Measurements from ENCODE around the gene MYH9.
"Not testable (repeated sequence)": the region's sequence is repeated elsewhere in the genome, so short reads cannot be mapped to it uniquely, and the experiment has no call there.

Gene MYH9

DNA sequence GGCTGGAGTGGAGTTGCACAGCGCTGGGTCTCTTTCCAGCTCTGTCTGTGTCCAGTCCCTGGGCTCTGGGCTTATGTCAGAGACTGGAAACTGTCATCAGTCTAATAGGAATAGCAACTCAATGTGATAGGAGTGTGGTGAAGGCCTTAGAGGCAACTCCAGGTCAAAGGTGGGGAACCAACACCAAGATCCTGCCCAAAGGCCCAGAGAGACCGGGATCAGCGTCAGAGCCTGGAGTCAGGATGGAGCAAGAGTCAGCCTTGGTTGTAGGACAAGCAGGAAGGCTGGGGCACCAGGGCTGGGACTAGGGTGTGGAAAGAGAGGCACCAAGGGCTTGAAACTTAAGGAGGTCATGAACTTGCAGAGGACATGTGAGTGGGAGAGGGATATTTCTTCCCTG, 125.5 kb downstream of the MYH9 start:
- not testable (repeated sequence) for FAIRE-seq

DNA sequence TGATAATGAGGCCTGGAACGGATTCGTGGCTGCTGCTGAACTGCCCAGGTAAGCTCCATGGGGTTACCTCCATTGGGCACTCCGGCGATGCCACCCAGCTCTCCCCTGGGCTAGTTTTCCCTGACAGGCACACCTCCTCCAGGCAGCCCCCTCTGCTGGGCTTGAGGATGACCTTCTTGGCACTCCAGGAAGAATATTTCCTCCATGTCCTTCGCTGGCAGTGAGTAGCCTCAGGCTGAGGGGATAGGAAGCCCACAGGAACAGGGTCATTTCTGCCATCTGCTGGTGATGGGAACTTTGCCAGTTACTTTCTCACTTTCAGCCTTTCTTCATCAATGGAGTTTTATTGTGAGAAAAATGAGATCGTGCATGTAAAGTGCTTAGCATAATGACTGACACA, 126.1 kb downstream of the MYH9 start:
- not testable (repeated sequence) for FAIRE-seq

- no peak for FAIRE-seq
Measured at GRCh38 chr22:36259615-36260300, 128.0 kb downstream of the MYH9 start.

DNA sequence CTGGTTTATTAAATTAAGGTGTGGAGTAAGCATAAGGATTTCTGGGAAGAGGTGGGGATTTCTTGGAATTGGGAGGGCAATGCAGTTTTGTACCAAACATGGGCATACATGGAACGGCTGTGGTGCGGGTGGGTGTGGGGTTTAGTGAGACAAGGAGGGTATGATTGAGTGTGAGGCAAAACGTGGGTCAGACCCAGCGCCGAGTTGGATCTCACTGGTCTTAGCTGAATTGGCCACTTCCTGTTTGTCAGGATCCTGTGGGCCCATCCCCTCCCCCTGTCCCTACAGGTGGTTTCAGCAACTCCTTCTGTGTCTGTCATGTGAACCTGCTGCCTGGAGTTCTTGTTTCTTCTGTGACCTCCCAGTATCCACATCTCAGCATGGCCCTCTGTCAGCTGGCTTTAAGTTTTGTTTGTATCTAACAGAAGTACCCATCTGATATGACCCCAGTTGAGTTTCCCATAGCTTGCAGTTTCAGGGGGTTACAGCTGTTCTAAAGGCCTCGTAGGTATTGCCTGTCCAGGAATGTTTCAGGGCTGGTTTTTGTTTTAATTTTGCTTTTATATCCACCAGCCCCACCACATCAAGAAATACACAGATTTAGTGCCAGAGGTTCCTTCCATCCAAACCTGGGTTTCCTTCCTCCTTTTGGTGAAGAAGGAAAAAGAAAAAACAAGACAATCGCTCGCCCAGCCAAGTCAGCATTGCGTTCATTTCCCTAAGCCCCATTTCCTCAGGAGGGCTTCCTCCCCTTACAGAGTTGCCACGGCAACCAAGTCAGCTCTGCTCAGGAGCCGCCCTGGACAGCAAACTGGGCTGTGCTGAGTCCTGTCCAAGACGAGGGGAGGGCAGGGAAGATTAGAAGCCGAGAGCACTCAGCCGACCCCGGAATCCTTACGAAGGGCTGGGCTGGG, 128.8 kb downstream of the MYH9 start:
- FAIRE-seq = no peak

- no peak for FAIRE-seq
Measured at GRCh38 chr22:36257948-36258670, 129.7 kb downstream of the MYH9 start.

DNA sequence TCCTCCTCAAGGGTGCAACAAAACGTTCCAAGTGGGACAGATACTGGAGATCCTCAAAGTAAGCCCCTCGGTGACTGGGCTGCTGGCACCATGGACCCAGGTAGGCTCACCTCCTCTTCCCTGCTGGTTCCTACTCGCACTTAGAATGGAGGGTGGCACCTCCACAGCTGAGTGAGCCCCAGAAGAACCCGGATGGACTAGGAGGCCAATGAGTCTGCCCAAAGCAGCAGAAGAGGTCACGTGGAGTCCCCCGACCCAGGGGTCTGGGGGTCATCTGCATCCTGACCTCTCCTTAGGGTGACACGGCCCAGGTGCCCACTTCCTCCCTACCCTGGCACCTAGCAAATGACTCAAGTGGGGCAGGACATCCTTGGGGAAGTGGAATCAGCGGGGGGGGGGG, 130.5 kb downstream of the MYH9 start:
- FAIRE-seq = no peak

DNA sequence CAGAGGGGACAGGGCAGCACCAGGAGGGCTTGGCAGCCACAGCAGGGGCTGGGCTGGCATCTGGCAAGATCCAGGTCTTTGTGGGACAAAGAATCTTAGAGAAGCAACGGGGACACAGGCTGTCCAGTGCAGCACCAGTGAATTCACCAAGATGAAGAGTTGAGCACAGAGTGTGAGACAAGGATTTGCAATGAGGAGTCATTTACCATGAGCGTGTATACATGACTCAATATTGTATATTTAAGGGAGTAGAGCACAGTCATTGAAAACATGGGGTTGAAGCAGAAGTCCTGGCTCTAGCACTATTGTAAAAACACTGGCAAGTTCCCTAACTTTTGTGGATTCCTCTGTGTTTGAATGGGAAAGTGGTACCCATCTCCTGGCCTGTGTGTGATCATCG, 131.3 kb downstream of the MYH9 start:
- no peak for FAIRE-seq

DNA sequence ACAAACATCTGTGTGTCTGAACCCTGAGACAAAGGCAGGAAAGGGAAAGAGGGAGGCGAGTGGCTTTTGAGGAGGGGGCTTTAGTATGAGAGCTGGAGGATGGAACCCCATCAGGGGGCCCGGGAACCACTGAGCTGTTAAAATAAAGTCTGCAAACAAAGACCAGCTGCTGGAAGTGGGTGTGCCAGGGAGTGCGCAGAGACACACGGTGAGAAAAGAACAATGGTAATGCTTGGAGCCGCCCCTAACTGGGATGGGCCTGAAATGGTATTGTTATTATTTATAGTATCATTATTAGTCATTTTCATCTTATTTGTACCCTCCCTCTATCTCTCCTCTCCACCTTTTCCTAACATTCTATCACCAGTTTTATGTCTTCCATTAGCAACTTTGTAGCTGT, 132.2 kb downstream of the MYH9 start:
- not testable (repeated sequence) for FAIRE-seq

DNA sequence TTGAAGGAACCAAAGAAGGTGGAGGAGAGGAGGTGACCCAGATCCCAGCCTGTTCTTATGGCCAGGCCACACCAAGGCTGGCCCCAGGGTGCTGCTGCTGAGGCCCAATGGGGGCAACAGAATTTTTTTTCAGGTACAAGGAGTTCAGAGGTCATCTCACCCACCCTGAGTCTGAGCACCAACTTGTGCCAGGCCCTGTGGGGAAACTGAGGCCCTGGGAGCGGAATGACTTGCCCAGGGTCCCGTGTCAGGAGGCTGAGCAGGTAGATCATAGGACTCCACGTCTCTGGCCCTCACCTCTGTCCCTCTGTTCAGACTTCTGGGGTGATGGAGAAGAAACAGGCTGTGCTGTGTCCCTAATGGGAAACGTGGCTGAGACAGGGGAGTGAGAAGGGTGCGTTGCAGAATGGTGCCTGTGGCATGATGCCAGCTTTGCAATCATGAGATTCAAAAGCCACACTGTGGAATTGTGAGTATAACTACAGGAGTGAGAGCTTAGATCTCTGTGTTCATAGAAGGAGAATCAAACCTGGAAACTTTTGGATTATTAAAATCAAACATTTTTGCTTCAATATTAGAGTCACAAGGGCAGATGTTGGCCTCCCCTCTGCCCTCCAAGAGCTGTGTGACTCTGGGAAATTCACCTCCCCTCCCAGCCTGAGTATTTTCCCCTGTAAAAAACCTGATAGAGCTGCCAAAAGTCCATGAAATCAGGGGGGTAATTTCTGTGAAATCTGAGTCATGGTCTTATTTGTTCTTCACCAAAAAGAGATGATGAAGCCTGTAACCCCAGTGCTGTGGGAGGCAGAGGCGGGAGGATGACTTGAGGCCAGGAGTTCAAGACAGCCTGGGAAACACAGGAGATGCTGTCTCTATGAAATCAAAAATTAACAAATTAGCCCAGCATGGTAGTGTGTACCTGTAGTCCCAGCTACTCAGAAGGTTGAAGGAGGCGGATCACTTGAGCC, 134.0 kb downstream of the MYH9 start:
- FAIRE-seq = no peak

DNA sequence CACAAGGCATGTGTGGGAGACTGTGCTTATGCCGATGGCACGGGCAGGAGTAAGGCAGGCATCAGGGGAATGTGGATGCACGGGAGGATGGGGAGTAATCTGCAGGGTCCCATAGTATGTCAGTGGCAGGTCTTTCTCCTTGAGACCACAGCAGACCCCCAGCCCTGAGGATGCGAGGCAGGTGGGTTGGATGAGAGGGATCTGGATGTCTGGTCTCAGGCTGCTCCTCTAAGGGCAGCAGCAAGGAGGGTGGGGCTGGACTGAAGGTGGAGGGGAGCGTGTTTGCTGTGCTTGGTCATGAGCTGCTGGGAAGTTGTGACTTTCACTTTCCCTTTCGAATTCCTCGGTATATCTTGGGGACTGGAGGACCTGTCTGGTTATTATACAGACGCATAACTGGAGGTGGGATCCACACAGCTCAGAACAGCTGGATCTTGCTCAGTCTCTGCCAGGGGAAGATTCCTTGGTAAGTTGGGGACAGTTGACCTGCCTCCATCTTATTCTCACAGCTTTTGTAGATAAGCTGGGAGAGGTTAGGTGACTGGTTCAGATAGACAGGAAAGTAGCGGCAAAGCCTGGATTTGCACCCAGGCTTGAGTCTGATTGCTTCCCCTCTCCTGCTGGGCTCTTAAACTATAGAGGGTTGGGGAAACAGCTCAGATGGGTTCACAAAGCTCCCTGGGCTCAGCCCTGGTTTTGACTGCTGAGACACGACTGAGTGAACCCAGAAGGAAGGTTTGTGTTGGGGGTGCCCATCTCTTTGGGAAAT, 134.8 kb downstream of the MYH9 start, which contains the start of gene APOL1:
Gene APOL1 (plus strand): TSS at position 380 of the 769 bp plus-strand sequence. CDS start 1,823 bp downstream, outside the sequence.
- FAIRE-seq = no peak

GRCh38 chr22:36251979-36252608, 135.7 kb downstream of the MYH9 start:
- FAIRE-seq = not testable (repeated sequence)

DNA sequence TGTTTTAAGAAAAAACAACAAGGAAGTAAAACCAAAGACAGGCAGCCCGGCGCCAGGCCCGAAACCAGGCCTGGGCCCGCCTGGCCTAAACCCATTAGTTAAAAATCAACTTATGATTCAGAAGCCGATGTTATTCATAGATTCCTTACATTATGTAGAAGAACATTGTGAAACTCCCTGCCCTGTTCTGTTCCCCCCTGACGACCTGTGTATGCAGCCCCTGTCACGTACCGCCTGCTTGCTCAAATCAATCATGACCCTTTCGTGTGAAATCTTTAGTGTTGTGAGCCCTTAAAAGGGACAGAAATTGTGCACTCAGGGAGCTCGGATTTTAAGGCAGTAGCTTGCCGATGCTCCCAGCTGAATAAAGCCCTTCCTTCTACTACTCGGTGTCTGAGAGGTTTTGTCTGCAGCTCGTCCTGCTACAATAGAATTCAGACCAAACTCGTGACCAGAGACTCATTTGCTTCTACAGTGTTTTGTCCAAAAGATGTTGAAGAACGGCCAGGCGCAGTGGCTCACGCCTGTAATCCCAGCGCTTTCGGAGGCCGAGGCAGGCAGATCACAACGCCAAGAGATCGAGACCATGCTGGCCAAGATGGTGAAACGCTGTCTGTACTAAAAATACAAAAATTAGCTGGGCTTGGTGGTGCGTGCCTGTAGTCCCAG, 137.3 kb downstream of the MYH9 start:
- not testable (repeated sequence) for FAIRE-seq

DNA sequence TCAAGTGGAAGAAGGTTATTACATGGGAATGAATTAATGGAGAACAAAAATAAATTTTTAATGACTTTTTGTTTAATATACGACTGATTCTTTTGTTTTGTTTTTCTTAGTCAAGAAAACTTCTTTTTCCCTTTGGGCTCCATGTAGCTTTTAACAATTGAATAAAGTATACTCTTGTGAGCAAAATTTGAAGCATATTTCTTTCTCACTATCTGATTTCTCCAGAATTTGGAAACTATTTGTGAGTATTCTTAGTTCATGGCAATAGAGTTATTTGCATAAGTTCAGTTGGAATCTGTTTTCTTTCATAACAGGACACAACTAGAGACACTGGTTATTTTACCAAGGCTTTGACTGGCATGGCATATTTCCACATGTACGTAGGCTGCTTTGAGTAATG, 138.6 kb downstream of the MYH9 start:
- FAIRE-seq = no peak

DNA sequence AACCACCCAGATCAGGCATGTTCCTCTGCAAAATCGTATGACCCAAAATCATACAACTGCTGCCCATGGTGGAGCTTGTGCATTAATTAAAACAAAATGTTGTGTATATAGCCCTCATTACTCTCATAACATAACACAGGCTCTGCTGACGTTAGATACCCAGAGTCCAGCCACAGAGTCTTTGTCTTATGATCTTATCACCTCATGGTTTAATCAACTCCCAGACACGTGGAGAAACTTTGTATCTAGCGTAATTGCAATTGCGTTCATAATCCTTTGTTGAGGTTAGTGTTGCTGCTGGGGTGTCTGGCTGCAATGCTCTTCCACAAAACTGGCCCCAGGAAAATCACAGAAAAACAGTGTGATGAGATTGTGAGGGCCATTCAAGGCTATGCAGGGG, 139.8 kb downstream of the MYH9 start:
- FAIRE-seq = no peak

DNA sequence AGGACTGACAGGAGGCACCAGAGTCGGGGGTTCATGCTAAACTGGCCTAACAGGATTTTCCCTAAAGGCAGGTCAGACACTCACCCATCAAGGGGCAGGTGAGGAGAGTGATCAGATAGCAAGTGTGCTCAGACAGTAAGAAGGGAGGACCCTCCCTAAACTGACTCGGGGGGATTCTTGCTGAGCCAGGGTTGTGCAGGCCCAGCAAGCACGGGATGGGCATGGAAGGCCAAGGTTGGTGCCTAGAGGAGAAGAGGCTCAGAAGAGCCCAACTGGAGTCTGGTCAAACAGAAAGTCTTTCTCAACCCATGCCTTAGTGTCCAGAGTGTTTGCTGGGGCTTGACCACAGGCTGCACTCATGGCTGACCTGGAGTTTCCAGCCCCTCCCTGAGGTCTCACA, 141.0 kb downstream of the MYH9 start:
- no peak for FAIRE-seq

DNA sequence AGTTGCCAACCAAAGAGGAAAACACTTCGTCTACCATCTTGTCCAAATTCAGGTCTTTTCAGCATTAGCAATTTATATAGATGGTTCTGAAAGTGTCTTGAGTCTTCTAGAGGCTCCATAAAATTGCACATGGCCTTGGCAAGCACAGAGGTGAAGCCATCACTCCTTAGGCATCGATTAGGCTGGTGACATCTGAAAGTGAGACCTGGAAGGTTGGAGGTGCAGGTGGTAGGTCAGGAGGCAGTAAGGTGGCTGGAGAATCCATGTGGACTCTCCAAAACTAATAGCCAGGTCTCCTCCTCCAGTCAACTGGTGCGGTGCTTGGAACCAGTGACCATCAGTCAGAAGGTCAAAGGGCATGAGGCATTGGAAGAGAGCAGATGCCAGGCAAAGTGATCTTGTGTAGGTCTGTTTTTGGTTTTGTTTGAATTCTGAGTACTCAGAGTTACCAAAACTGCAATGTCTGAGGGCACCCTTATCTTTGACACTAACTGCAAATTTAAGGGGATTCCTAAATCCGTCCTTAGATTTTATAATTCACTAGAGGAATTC, 141.9 kb downstream of the MYH9 start:
- no peak for FAIRE-seq

DNA sequence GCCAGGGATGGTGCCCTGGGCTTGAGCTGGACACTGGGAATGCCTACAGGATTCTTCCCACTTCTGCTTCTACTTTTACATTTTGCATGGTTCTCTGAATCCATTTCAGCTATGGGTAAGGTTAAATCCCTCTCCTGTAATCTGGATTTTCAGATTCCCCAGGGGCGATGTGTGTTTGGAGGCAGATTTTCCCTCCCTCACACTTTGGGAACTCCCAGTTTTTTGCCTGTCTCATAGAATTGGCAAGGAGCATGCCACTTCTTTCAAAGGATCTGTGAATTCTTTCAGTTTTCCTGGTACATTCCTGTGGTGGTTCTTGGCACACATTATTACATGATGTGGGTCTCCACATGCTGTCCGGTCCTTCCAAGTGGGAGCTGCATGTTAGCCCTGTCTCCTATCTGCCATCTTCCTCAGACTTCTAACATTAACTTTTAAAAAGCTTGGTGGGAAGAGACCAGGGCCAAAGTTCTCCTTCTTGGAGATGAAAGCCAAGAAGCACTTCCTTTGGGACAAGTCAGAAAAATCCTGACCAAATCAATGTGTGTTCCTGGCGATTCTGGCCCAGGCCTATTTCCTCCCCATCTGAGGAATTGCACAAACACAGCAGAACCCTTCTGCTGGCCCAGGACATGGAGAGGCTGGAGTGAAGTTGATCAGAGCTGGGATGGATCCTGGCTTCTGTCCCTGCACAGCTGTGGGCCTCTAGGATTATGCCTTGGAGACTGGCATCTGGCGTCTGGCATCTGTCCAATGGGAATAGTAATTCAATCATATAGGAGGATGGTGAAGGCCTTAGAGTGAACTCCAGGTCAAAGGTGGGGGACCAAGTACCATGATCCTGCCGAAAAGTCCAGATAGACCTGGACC, 143.0 kb downstream of the MYH9 start:
- FAIRE-seq = no peak

- no peak for FAIRE-seq
Measured at GRCh38 chr22:36243986-36244385, 143.8 kb downstream of the MYH9 start.

Data from colon (tissue), 2 donors.